WERI-Rb-1 (cell line): Measurements from ENCODE around the gene CCDC106.

Experiments used
- DNase-seq: peaks from one replicate; pipeline ENCODE4 v3.0.0-alpha.2; 2020
- H3K27ac ChIP-seq: fragments of 250-450 bp; sonication (Bioruptor Pico); 2 replicates; pipeline ENCODE4 v1.5.1; 2020; ENCODE audit warnings: mild to moderate bottlenecking, moderate library complexity
- H3K27me3 ChIP-seq: fragments of 250-450 bp; sonication (Bioruptor Pico); 2 replicates; pipeline ENCODE4 v1.5.1; 2021; ENCODE audit warnings: mild to moderate bottlenecking, low read depth, moderate library complexity; ENCODE audit not compliant: insufficient read depth, severe bottlenecking
- H3K36me3 ChIP-seq: fragments of 250-450 bp; sonication (Bioruptor Pico); 2 replicates; pipeline ENCODE4 v1.5.1; 2020; ENCODE audit warnings: mild to moderate bottlenecking, moderate library complexity
- H3K4me3 ChIP-seq: 2 replicates; pipeline ENCODE4 v1.5.1; 2011; ENCODE audit warnings: low read depth, mild to moderate bottlenecking, control low read depth, low read length
- H3K9me3 ChIP-seq: fragments of 250-450 bp; sonication (Bioruptor Pico); 2 replicates; pipeline ENCODE4 v1.5.1; 2021; ENCODE audit warnings: mild to moderate bottlenecking, moderate library complexity; ENCODE audit not compliant: severe bottlenecking
- TF ChIP-seq, protein P1 (sequence below): IDR thresholded peaks from 2 replicates; pipeline ENCODE4 v1.5.1; 2011; ENCODE audit warnings: low read depth, mild to moderate bottlenecking, control low read depth, inconsistent platforms, low read length

CCDC106 gene

DNA sequence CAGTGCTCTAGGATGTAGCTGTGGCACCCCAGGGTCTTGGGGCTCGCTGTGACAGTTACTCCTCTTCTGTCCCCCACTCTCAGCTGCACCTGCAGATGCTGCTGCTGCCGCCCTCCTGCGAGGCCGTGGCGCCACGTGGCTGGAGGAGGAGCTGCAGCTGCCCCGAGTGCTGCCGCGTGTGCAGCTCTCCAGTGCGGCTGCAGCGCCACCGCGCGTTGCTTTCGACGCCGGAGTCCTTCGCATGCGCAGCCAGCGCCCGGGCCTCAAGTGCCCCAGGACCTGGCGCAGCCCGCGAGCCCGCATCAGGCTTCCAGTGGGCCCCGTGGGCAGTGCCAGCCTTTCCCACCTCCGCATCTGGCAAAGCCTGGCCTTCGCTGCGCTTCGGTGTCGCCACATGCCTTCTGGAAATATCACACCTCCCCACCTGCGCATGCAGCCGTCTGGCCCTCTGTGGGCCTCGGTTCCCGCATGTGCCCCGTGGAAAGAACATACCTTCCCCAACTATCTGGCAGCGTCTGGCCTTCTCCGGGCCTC lies 7.9 kb upstream of the CCDC106 start:
- peaks cover 12% of the 10 kb centered on the region for H3K36me3 ChIP-seq
- no peaks in the 10 kb centered on the region for H3K27me3 ChIP-seq
- peak overlapping the region; percentile 87 for H3K4me3 ChIP-seq
- no peaks in the 10 kb centered on the region for H3K9me3 ChIP-seq
- DNase-seq, result no peak
- H3K27ac ChIP-seq, result peak overlapping the region; percentile 92
- TF ChIP-seq, protein P1, sequence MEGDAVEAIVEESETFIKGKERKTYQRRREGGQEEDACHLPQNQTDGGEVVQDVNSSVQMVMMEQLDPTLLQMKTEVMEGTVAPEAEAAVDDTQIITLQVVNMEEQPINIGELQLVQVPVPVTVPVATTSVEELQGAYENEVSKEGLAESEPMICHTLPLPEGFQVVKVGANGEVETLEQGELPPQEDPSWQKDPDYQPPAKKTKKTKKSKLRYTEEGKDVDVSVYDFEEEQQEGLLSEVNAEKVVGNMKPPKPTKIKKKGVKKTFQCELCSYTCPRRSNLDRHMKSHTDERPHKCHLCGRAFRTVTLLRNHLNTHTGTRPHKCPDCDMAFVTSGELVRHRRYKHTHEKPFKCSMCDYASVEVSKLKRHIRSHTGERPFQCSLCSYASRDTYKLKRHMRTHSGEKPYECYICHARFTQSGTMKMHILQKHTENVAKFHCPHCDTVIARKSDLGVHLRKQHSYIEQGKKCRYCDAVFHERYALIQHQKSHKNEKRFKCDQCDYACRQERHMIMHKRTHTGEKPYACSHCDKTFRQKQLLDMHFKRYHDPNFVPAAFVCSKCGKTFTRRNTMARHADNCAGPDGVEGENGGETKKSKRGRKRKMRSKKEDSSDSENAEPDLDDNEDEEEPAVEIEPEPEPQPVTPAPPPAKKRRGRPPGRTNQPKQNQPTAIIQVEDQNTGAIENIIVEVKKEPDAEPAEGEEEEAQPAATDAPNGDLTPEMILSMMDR, result 0 out of 2 replicates have a peak, but pooled peaks have one; percentile 3

DNA sequence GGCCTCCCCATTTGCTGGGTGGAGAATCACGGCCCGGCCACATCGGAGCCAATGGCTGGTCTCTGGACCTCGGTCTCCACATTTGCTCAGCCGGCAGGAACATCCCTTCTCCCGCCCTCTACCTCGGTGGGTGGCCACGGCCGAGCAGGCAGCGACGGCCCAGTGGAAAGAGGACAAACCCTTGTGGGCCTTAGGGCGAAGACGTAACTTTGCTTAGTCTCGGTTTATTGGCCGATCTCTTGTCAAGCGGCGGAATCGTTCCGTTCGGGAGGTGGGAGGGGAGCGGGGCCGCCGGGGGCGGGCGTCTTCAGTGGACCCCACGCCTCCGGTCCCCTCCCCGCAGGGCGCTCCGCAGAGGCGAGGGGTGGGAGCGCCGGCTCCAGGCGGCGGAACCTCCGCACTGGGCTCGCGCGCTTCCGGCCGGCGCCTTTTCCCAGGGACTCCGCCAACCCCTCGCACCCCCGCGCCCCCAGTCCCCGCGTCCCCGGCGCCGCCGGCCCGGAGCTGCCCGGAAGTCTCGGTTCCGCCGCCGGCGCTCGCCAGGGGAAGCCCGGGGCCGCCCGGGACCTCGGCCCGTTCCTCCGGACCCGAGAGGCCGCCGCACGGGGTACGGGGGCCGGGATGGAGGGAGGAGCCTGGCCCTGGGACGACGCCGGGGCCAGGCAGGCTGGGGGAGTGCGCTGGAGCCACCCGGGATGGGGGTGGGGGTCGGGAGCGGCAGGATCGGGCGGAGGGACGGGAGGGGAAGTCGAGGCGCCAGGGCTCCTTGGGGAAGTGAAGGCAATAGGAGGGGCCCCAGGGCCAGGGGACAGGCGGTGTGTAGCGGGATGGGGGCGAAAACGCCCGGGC lies 7.2 kb upstream of the CCDC106 start, which contains the start of gene ZNF580:
TSS of gene ZNF580 (plus strand) at position 426 of the 849 bp plus-strand sequence. CDS start 1,507 bp downstream, outside the sequence.
- TF ChIP-seq, protein P1, result no peak
- no peaks in the 10 kb centered on the region for H3K9me3 ChIP-seq
- peaks cover 18% of the 10 kb centered on the region for H3K36me3 ChIP-seq
- H3K27ac ChIP-seq, result peak within 1 kb of the TSS; percentile 92
- no peaks in the 10 kb centered on the region for H3K27me3 ChIP-seq
- peak within 1 kb of the TSS; percentile 87 for H3K4me3 ChIP-seq
- DNase-seq, result peak; percentile 68

DNA sequence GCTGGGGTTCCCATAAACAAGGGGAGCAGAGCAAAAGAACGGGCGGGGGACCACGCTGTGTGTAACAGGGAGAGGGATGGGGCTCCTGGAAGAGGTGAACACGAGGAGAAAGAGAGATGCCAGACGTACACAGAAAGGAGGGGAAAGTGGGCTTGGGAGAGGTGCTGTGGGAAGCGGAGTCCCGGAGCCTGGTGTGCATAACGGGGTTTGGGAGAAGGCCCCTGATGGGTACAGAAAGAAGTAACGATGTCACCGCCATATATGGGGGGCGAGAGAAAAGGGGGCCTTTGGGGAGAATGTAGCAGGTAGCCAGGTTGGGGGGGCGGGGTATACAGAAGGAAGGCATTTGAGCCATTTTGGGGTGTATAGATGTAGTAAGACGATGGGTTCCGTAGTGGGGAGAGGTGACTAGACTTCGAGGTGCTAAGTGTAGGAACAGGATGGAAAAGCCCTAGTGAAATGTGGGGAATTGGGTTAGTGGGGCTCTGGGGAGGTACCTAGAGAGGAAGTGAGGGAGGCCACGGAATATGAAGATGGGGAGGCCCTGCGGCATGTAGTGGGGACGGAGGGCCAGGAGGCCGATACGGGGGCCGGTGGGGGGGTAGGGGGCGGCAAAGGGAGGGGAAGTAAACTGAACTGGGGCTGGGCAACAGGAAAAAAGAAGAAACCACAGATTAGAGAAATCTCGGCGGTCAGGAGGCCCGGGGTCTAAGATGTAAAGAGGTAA lies 6.4 kb upstream of the CCDC106 start:
- H3K27me3 ChIP-seq, result no peaks in the 10 kb centered on the region
- peak overlapping the region; percentile 87 for H3K4me3 ChIP-seq
- H3K9me3 ChIP-seq, result no peaks in the 10 kb centered on the region
- peak overlapping the region; percentile 92 for H3K27ac ChIP-seq
- TF ChIP-seq, protein P1, result no peak
- DNase-seq, result no peak
- H3K36me3 ChIP-seq, result peaks cover 19% of the 10 kb centered on the region

DNA sequence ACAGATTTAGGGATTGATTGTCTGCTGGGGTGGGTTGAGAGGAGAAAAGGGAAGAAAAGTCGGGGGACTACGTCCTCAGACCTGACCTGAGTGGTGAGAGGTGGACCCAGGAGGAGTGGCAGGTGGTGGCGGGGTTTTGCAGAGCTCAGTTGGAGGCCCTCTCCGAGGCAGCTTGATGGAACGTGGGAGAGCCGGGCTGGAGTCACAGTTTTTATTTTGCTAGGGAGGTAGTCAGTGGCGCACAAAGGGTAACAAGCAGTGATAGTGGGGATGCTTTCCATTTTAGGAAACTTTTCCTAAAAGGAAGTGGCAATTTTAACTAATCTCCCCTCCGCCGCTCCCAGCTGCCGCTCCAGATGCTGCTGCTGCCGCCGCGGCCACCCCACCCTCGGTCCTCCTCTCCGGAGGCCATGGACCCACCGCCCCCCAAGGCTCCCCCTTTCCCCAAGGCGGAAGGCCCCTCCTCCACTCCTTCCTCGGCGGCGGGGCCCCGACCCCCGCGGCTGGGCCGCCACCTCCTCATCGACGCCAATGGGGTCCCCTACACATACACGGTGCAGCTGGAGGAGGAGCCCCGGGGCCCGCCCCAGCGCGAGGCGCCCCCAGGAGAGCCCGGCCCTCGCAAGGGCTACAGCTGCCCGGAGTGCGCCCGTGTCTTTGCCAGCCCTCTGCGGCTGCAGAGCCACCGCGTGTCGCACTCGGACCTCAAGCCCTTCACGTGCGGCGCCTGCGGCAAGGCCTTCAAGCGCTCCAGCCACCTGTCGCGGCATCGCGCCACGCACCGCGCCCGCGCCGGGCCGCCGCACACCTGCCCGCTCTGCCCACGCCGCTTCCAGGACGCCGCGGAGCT lies 5.6 kb upstream of the CCDC106 start:
- Histone ChIP-seq H3K36me3 (peaks cover 21% of the 10 kb centered on the region), H3K4me3 (peak overlapping the region; percentile 87), H3K27me3 (no peaks in the 10 kb centered on the region), H3K27ac (no peak overlapping the region), H3K9me3 (no peaks in the 10 kb centered on the region)
- no peak for DNase-seq
- TF ChIP-seq, protein P1, result no peak

DNA sequence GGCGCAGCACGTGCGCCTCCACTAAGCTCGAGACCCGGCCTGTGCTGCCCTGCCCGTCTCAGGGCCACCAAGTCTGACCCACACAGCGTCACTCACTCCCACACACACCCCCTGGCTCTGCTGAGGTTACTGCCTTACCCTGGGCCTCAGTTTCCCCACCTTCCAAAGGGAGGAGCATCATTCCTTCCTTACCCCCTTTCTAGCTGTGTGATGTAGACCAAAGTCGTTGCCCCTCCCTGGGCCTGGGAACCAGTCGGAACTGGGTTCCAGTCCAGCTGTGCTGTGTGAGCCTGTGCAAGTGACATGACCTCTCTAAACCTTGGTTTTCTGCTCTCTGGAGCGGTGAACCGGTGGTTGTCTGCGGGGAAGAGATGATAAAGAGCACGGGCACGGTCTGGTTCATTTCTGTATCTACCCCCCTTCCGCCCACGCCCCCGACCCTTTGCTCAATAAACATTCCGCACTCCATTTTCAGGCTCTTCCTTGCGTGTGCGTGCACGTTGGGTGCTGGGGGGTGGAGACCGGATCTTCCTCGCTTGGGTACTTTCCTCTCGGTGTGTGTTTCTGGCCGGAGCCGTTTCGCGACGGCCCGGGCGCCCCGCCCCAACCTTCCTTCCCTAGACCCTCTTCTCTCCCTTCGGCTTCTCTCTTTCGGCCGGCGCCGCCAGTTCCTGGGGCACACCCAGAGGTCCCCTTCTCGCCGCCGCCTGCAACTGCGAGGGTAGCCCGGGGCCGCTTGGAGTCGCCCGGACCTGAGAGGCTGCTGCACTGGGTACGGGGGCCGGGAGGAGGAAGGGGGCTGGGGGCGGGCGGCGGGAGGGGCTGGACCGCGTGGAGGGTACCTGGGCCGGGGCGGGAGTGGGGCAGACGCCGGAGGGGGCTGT lies 4.8 kb upstream of the CCDC106 start, which contains the start of gene ZNF581:
TSS of gene ZNF581 (plus strand) at position 647 of the 884 bp plus-strand sequence. CDS start 923 bp downstream, outside the sequence.
- H3K9me3 ChIP-seq, result no peaks in the 10 kb centered on the region
- peak within 1 kb of the TSS; percentile 71 for H3K27ac ChIP-seq
- H3K36me3 ChIP-seq, result peaks cover 21% of the 10 kb centered on the region
- peak within 1 kb of the TSS; percentile 86 for H3K4me3 ChIP-seq
- DNase-seq, result peak; percentile 69
- no peaks in the 10 kb centered on the region for H3K27me3 ChIP-seq
- TF ChIP-seq, protein P1, result no peak
